Measurements from ENCODE around the gene TMEM18. TPM values are rescaled to one million over a fixed set of nuclear protein-coding genes. Genes with fewer than 3 reads are reported as not detected.

TMEM18 gene
- total and polyA plus RNA-seq, 2 of the 4 experiments (the other 2 are of a cell fraction): 15.2 to 30.2 TPM

GRCh38 chr2:625415-626333, 51.5 kb downstream of the TMEM18 start:
- Histone ChIP-seq H2BK15ac (ENCODE audit: low read depth, low read length) (no peak overlapping the region), H3K9ac (ENCODE audit: low read depth, low read length) (no peak overlapping the region), H2BK120ac (ENCODE audit: low read depth, low read length) (no peak overlapping the region), H2AK5ac (ENCODE audit: low read depth, low read length) (no peak overlapping the region), H3K23ac (ENCODE audit: low read depth, low read length) (no peak overlapping the region), H2AK9ac (replicated peaks; ENCODE audit: low read depth, low read length, poor library complexity) (no peak overlapping the region), H3K36me3 (ENCODE audit: control insufficient read depth, insufficient read depth, low read length) (no peaks in the 10 kb centered on the region), H4K8ac (ENCODE audit: low read depth in 2 of 2, low read length in 2 of 2) (no peak overlapping the region), H3K27me3 (ENCODE audit: control insufficient read depth, insufficient read depth, low read length) (no peaks in the 10 kb centered on the region), H3K4me3 (ENCODE audit: insufficient read depth, low read depth, low read length) (no peak overlapping the region), H3K9me1 (ENCODE audit: insufficient read depth, low read length) (no peaks in the 10 kb centered on the region), H3K79me1 (ENCODE audit: low read depth in 1 of 2, low read length in 2 of 2) (no peaks in the 10 kb centered on the region), H3K4me2 (ENCODE audit: low read depth, low read length) (no peak overlapping the region), H3K18ac (ENCODE audit: low read depth, low read length) (no peak overlapping the region), H3K14ac (replicated peaks; ENCODE audit: low read depth, low read length) (no peak overlapping the region), H4K5ac (ENCODE audit: low read depth, low read length) (no peak overlapping the region), H3K4ac (ENCODE audit: low read depth, low read length) (no peak overlapping the region), H4K20me1 (ENCODE audit: insufficient read depth, low read length) (no peaks in the 10 kb centered on the region), H4K91ac (ENCODE audit: insufficient read depth, low read depth, low read length) (no peak overlapping the region), H3K9me3 (ENCODE audit: control insufficient read depth, insufficient read depth, low read length) (peaks cover 12% of the 10 kb centered on the region), H3K27ac (ENCODE audit: insufficient read depth, low read length) (no peak overlapping the region), H2AFZ (replicated peaks; ENCODE audit: low read length, poor library complexity) (no peak overlapping the region), H3K56ac (ENCODE audit: extremely low read depth, insufficient read depth, low read length) (no peak overlapping the region), H2BK5ac (ENCODE audit: low read depth, low read length, poor library complexity, severe bottlenecking) (no peak overlapping the region), H3K4me1 (ENCODE audit: control insufficient read depth, insufficient read depth, low read length) (no peaks in the 10 kb centered on the region), H2BK20ac (ENCODE audit: low read depth, low read length) (no peak overlapping the region)
- WGBS, 2 experiments (ENCODE audit: extremely low coverage in 2 of 2, insufficient read length in 1 of 2): no CpG with 5 or more reads among the region's 12 CpGs
- no peak for ATAC-seq (ENCODE audit: low read depth)
- dilution Hi-C loops (cut with HindIII; ENCODE audit: low sequenced_read_pairs, unreplicated experiment): no loop called here
- POLR2A ChIA-PET (ENCODE audit: unreplicated experiment): no interaction called here
- intact Hi-C loops (cut with micrococcal nuclease): no loop called here
- DNase-seq: no peak
- CTCF ChIA-PET: no interaction called here
- in situ Hi-C loops (cut with MboI; ENCODE audit: low sequenced_read_pairs): no loop called here
- BruUV-seq (replicated peaks): no TSS peak
- no peak for TF ChIP-seq CEBPB (IDR thresholded peaks at IDR 0.05; ENCODE audit: low read depth, low read length)
- no peak for TF ChIP-seq RAD21 (IDR thresholded peaks at IDR 0.05; ENCODE audit: low read length)
- no peak for TF ChIP-seq CHD1 (IDR thresholded peaks at IDR 0.05; ENCODE audit: low read depth, low read length)

Data from IMR-90 (cell line).